Measurements from ENCODE around the gene CD2BP2.

CD2BP2 gene

GRCh38 chr16:30355144-30355953 is at the start of gene CD2BP2:
TSS of gene CD2BP2 (minus strand) at chr16:30355308. CDS start at chr16:30354681, 627 bp downstream.
- no peaks in the 10 kb centered on the region for H3K9me2 ChIP-seq (replicated peaks; ENCODE audit: low read depth, low read length)
- H4K20me1 ChIP-seq (ENCODE audit: insufficient read depth, low read length, poor library complexity, severe bottlenecking) = peaks cover 12% of the 10 kb centered on the region
- peak within 1 kb of the TSS; percentile 80 for H2AFZ ChIP-seq (ENCODE audit: low read length)
- peaks cover 47% of the 10 kb centered on the region; the same call in 1 of the 2 replicates for H3K36me3 ChIP-seq (ENCODE audit: insufficient read depth, low read length)
- peak within 1 kb of the TSS; percentile 90 for H3K4me3 ChIP-seq (ENCODE audit: low read length, poor library complexity, severe bottlenecking)
- peak within 1 kb of the TSS; percentile 92 for H3K4me2 ChIP-seq (ENCODE audit: low read depth, low read length, poor library complexity, severe bottlenecking)
- H3K9ac ChIP-seq (ENCODE audit: low read depth, low read length, poor library complexity, severe bottlenecking) = peak within 1 kb of the TSS; percentile 88
- H3K79me2 ChIP-seq (ENCODE audit: insufficient read depth, low read length) = peaks cover 73% of the 10 kb centered on the region
- H3K9me3 ChIP-seq (ENCODE audit: insufficient read depth, low read depth, low read length) = no peaks in the 10 kb centered on the region
- TF ChIP-seq EZH2phosphoT487 (IDR thresholded peaks at IDR 0.05; ENCODE audit: borderline replicate concordance) (no peak), CTCF (conservative IDR thresholded peaks at IDR 0.05; ENCODE audit: low read length) (no peak)
- H3K4me1 ChIP-seq (ENCODE audit: insufficient read depth, low read length, poor library complexity, severe bottlenecking) = peaks cover 22% of the 10 kb centered on the region
- H3K27me3 ChIP-seq (ENCODE audit: insufficient read depth, low read length, poor library complexity, severe bottlenecking) = no peaks in the 10 kb centered on the region
- H3F3A ChIP-seq (ENCODE audit: low read depth) = peaks cover 5% of the 10 kb centered on the region; the same call in 1 of the 2 replicates

GRCh38 chr16:30401768-30402425 is 46.8 kb upstream of the CD2BP2 start:
- H3K79me2 ChIP-seq (ENCODE audit: insufficient read depth, low read length) = peaks cover 23% of the 10 kb centered on the region
- TF ChIP-seq CTCF (conservative IDR thresholded peaks at IDR 0.05; ENCODE audit: low read length) (no peak), EZH2phosphoT487 (IDR thresholded peaks at IDR 0.05; ENCODE audit: borderline replicate concordance) (no peak)
- peaks cover 32% of the 10 kb centered on the region for H3F3A ChIP-seq (ENCODE audit: low read depth)
- no peak overlapping the region for H3K9ac ChIP-seq (ENCODE audit: low read depth, low read length, poor library complexity, severe bottlenecking)
- H3K9me3 ChIP-seq (ENCODE audit: insufficient read depth, low read depth, low read length) = no peaks in the 10 kb centered on the region
- no peak overlapping the region for H2AFZ ChIP-seq (ENCODE audit: low read length)
- peaks cover 8% of the 10 kb centered on the region; the same call in 1 of the 2 replicates for H3K36me3 ChIP-seq (ENCODE audit: insufficient read depth, low read length)
- peaks cover 4% of the 10 kb centered on the region for H4K20me1 ChIP-seq (ENCODE audit: insufficient read depth, low read length, poor library complexity, severe bottlenecking)
- no peaks in the 10 kb centered on the region for H3K9me2 ChIP-seq (replicated peaks; ENCODE audit: low read depth, low read length)
- no peak overlapping the region for H3K4me2 ChIP-seq (ENCODE audit: low read depth, low read length, poor library complexity, severe bottlenecking)
- H3K27me3 ChIP-seq (ENCODE audit: insufficient read depth, low read length, poor library complexity, severe bottlenecking) = no peaks in the 10 kb centered on the region
- H3K4me1 ChIP-seq (ENCODE audit: insufficient read depth, low read length, poor library complexity, severe bottlenecking) = peaks cover 40% of the 10 kb centered on the region
- no peak overlapping the region for H3K4me3 ChIP-seq (ENCODE audit: low read length, poor library complexity, severe bottlenecking)

- no peaks in the 10 kb centered on the region for H3K27me3 ChIP-seq (ENCODE audit: insufficient read depth, low read length, poor library complexity, severe bottlenecking)
- H3K4me1 ChIP-seq (ENCODE audit: insufficient read depth, low read length, poor library complexity, severe bottlenecking) = peaks cover 48% of the 10 kb centered on the region
- peak overlapping the region; percentile 82 for H3K9ac ChIP-seq (ENCODE audit: low read depth, low read length, poor library complexity, severe bottlenecking)
- H2AFZ ChIP-seq (ENCODE audit: low read length) = no peak overlapping the region
- H3K79me2 ChIP-seq (ENCODE audit: insufficient read depth, low read length) = peaks cover 40% of the 10 kb centered on the region
- H3K9me3 ChIP-seq (ENCODE audit: insufficient read depth, low read depth, low read length) = no peaks in the 10 kb centered on the region
- peaks cover 17% of the 10 kb centered on the region for H4K20me1 ChIP-seq (ENCODE audit: insufficient read depth, low read length, poor library complexity, severe bottlenecking)
- H3K36me3 ChIP-seq (ENCODE audit: insufficient read depth, low read length) = peaks cover 8% of the 10 kb centered on the region; the same call in 1 of the 2 replicates
- TF ChIP-seq EZH2phosphoT487 (IDR thresholded peaks at IDR 0.05; ENCODE audit: borderline replicate concordance) = no peak
- no peak for TF ChIP-seq CTCF (conservative IDR thresholded peaks at IDR 0.05; ENCODE audit: low read length)
- H3K4me3 ChIP-seq (ENCODE audit: low read length, poor library complexity, severe bottlenecking) = peak overlapping the region; percentile 74
- H3F3A ChIP-seq (ENCODE audit: low read depth) = peaks cover 29% of the 10 kb centered on the region
- H3K4me2 ChIP-seq (ENCODE audit: low read depth, low read length, poor library complexity, severe bottlenecking) = peak overlapping the region; percentile 99
- no peaks in the 10 kb centered on the region for H3K9me2 ChIP-seq (replicated peaks; ENCODE audit: low read depth, low read length)
Measured at GRCh38 chr16:30399435-30400186, 44.5 kb upstream of the CD2BP2 start.

Measured in Loucy (cell line).